ENCODE data around the gene ATXN2. TPM values are rescaled to one million over a fixed set of nuclear protein-coding genes. Genes with fewer than 3 reads are reported as not detected.

Gene ATXN2
- total RNA-seq, 2 donors from 2014 or later = 81.0 to 109 TPM

DNA sequence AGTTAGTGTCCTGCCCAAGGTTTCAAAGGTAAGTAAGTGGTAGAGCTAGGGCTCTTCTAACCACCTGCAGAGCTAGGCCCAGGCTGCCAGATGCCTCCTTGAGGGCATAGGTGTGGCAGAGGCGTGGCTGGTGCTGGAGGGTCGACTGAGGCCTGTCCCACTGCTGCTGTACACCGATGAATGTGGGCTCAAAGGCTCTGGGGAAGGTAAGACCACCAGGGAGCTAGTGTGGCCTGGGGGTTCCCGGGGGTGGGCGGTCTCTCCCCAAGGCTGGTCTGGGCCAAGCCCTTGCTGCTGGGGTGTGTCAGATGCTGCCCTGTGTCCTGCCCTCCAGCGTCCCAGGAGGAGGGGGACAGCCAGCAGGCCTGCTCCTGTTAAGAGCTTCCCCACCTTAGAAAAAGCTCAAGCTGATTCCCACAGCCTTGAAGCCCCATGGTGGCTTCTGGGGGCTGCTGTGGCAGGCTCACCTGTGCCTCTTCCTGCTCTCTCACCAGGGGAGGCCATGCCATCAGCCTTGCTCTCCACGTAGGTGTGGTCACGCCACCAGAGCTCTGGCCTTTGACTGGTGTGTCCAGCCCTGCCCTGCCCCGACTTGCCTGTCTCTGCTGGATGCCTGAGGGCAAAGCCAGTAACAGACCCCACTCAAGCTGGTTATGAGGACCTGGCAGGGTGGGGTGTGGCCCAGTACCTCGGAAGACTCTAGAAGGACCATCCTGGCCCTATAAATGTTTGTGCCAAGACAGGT is 156.6 kb downstream of the ATXN2 start:
- Histone ChIP-seq H3K36me3 (peaks cover 4% of the 10 kb centered on the region), H3K27ac (no peak overlapping the region), H3K4me1 (ENCODE audit: control insufficient read depth in 1 of 2, low read depth in 2 of 2) (peaks cover 18 to 51% of the 10 kb centered on the region in 2 donors), H3K9me3 (no peaks in the 10 kb centered on the region), H3K4me3 (no peak overlapping the region), H3K27me3 (replicated peaks; ENCODE audit: insufficient read depth) (no peaks in the 10 kb centered on the region)
- TF ChIP-seq, protein P1, sequence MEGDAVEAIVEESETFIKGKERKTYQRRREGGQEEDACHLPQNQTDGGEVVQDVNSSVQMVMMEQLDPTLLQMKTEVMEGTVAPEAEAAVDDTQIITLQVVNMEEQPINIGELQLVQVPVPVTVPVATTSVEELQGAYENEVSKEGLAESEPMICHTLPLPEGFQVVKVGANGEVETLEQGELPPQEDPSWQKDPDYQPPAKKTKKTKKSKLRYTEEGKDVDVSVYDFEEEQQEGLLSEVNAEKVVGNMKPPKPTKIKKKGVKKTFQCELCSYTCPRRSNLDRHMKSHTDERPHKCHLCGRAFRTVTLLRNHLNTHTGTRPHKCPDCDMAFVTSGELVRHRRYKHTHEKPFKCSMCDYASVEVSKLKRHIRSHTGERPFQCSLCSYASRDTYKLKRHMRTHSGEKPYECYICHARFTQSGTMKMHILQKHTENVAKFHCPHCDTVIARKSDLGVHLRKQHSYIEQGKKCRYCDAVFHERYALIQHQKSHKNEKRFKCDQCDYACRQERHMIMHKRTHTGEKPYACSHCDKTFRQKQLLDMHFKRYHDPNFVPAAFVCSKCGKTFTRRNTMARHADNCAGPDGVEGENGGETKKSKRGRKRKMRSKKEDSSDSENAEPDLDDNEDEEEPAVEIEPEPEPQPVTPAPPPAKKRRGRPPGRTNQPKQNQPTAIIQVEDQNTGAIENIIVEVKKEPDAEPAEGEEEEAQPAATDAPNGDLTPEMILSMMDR (IDR thresholded peaks at IDR 0.05) = no peak
- ATAC-seq (ENCODE audit: insufficient number of reproducible peaks, low FRiP score, low read depth) (no peak), DNase-seq (ENCODE audit: low spot score) (no peak)

DNA sequence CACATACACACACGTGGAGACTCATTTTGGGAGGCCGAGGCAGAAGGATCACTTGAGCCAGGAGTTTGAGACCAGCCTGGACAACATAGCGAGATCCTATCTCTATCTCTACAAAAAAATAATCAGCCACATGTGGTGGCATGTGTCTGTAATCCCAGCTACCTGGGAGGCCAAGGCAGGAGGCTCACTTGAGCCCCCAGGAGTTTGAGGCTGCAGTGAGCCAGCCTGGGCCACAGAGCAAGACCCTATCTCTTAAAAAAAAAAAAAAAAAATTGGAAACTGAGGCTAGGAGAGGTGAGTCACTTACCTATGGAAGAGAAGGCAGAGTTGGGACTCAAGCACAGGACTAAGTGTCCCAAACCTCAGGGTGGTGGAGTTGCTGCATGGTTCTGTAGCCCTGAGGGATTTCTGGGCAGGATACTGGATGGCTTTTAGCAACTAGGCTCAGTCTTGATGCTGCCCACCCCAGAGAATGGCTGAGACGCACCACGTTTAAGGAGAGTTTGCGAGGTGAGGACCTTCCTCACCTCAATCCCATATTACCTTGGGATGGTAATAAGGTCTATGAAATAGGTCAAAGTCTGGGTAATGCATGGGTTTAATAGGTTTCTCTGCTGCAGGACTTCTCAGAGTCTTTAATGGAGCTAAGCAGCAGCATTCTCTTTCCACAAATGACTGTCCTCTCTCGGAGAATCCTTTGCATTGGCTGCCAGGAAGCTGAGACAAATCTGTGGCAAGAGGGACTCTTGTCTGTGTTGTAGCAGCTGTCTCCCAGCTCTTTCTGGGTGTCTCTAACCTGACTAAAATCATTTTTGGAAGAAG is 157.8 kb downstream of the ATXN2 start:
- Histone ChIP-seq H3K4me1 (ENCODE audit: control insufficient read depth in 1 of 2, low read depth in 2 of 2) (peaks cover 20 to 45% of the 10 kb centered on the region in 2 donors), H3K36me3 (peaks cover 3% of the 10 kb centered on the region), H3K27ac (no peak overlapping the region), H3K27me3 (replicated peaks; ENCODE audit: insufficient read depth) (no peaks in the 10 kb centered on the region), H3K9me3 (no peaks in the 10 kb centered on the region), H3K4me3 (no peak overlapping the region)
- DNase-seq (ENCODE audit: low spot score) (no peak), ATAC-seq (ENCODE audit: insufficient number of reproducible peaks, low FRiP score, low read depth) (no peak)
- TF ChIP-seq, protein P1 (IDR thresholded peaks at IDR 0.05) = no peak

DNA sequence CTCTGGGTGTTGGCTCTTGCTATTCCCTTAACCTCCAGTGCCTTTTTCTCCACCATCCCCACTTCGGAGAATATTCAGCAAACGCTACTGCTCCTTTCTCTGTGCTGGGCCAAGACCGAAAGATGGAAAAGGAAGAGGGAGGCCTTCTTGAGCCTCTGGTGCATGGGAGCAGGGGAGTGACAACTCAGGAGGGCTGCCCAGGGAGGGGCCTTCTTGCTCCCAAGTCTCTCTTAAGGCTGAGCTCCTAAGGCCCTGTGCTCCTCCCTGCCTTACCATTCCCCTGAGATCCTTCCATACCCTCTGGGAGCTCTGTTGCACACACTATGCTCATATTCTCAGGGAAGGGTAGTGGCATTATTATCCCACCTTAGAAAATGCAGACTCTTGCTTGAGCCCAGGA is 158.5 kb downstream of the ATXN2 start:
- Histone ChIP-seq H3K4me1 (ENCODE audit: control insufficient read depth in 1 of 2, low read depth in 2 of 2) (peaks cover 17 to 44% of the 10 kb centered on the region in 2 donors), H3K9me3 (no peaks in the 10 kb centered on the region), H3K27ac (no peak overlapping the region), H3K4me3 (no peak overlapping the region), H3K36me3 (peaks cover 3% of the 10 kb centered on the region), H3K27me3 (replicated peaks; ENCODE audit: insufficient read depth) (no peaks in the 10 kb centered on the region)
- DNase-seq (ENCODE audit: low spot score) (no peak), ATAC-seq (ENCODE audit: insufficient number of reproducible peaks, low FRiP score, low read depth) (no peak)
- TF ChIP-seq, protein P1 (IDR thresholded peaks at IDR 0.05) = no peak

DNA sequence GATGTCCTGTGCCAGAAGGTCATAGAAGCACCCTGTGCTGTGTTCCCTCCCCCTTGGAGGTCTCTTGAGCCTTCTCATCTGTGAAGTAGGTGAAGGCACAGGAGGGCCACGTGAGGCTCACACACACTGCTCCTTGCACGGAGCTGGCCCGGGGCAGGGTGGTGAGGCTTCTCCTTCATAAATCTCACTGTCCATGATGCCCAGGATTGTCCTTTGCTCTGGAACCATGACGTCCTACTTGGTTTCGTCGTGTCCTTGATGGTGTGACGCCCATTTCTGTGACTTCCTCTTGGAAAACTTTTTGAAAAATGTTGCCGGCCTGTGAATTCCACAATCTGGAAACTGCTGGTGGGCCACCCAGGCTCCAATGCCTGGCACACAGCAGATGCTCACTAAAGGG is 159.0 kb downstream of the ATXN2 start:
- DNase-seq (ENCODE audit: low spot score) (no peak), ATAC-seq (ENCODE audit: insufficient number of reproducible peaks, low FRiP score, low read depth) (no peak)
- Histone ChIP-seq H3K36me3 (no peaks in the 10 kb centered on the region), H3K27me3 (replicated peaks; ENCODE audit: insufficient read depth) (no peaks in the 10 kb centered on the region), H3K4me3 (no peak overlapping the region), H3K27ac (no peak overlapping the region), H3K9me3 (no peaks in the 10 kb centered on the region), H3K4me1 (ENCODE audit: control insufficient read depth in 1 of 2, low read depth in 2 of 2) (peaks cover 18 to 44% of the 10 kb centered on the region in 2 donors)
- TF ChIP-seq, protein P1 (IDR thresholded peaks at IDR 0.05) = no peak

DNA sequence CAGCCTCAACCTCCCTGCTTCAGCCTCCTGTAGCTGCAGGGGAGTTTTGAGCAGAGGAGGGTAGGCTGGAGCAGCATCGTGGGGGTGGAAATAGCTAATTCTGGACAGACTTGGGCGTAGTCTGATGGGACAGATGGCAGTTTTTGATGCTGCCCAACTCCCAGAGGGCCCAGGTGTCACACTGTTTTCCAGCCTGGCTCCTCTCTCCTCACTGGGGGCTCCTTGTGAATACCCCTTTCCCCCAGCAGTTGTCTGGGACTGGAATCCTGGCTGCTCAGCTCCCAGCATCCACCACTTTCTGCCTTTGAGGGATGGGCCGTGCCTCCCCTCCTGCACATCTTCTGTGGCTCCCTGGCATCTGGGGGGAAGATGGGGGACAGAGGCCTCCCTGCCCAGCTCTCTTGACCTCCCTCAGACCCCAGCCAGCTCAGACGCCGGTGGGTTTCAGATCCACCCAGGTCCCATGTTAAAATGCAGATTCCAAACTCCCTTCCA is 159.4 kb downstream of the ATXN2 start:
- ATAC-seq (ENCODE audit: insufficient number of reproducible peaks, low FRiP score, low read depth) (no peak), DNase-seq (ENCODE audit: low spot score) (no peak)
- peaks cover 22 to 46% of the 10 kb centered on the region in 2 donors for H3K4me1 ChIP-seq (ENCODE audit: control insufficient read depth in 1 of 2, low read depth in 2 of 2)
- no peaks in the 10 kb centered on the region for H3K9me3 ChIP-seq
- H3K4me3 ChIP-seq = no peak overlapping the region
- H3K27ac ChIP-seq = no peak overlapping the region
- TF ChIP-seq, protein P1 (IDR thresholded peaks at IDR 0.05) = no peak
- H3K27me3 ChIP-seq (replicated peaks; ENCODE audit: insufficient read depth) = no peaks in the 10 kb centered on the region
- no peaks in the 10 kb centered on the region for H3K36me3 ChIP-seq

Data from thoracic aorta (tissue), 2 donors.